Cortex of kidney (tissue), 1 donor: Measurements from ENCODE around the gene HNMT.

Source experiments
- DNase-seq: peaks from one replicate; lab custom pipeline; 2025; lab: John Stamatoyannopoulos, UW

The HNMT gene

GRCh38 chr2:138012082-138012481 is 47.8 kb downstream of the HNMT start:
- DNase-seq: no peak

GRCh38 chr2:138012968-138013367 is 48.7 kb downstream of the HNMT start:
- no peak for DNase-seq

GRCh38 chr2:138013639-138014038 is 49.4 kb downstream of the HNMT start:
- DNase-seq: no peak

GRCh38 chr2:138015494-138015893 is 51.2 kb downstream of the HNMT start:
- DNase-seq: no peak

GRCh38 chr2:138016351-138017087 is 52.2 kb downstream of the HNMT start:
- DNase-seq: no peak

GRCh38 chr2:138017824-138018223 is 53.6 kb downstream of the HNMT start:
- no peak for DNase-seq

GRCh38 chr2:138018866-138019688 is 54.8 kb downstream of the HNMT start:
- DNase-seq: no peak

- no peak for DNase-seq
Observed at GRCh38 chr2:138020432-138020831, 56.2 kb downstream of the HNMT start.

GRCh38 chr2:138021154-138021553 is 56.9 kb downstream of the HNMT start:
- no peak for DNase-seq

- DNase-seq: no peak
Observed at GRCh38 chr2:138023298-138023697, 59.0 kb downstream of the HNMT start.

GRCh38 chr2:138023976-138024375 is 59.7 kb downstream of the HNMT start:
- DNase-seq: no peak

GRCh38 chr2:138026111-138027020 is 62.1 kb downstream of the HNMT start:
- no peak for DNase-seq

GRCh38 chr2:138028538-138028937 is 64.3 kb downstream of the HNMT start:
- DNase-seq: no peak

GRCh38 chr2:138029276-138029675 is 65.0 kb downstream of the HNMT start:
- DNase-seq: no peak

- DNase-seq: no peak
Observed at GRCh38 chr2:138030459-138030858, 66.2 kb downstream of the HNMT start.

GRCh38 chr2:138032334-138032733 is 68.1 kb downstream of the HNMT start:
- DNase-seq: no peak

GRCh38 chr2:138034536-138034935 is 70.3 kb downstream of the HNMT start:
- DNase-seq: no peak

GRCh38 chr2:138035608-138036217 is 71.4 kb downstream of the HNMT start:
- DNase-seq: no peak

GRCh38 chr2:138036522-138036921 is 72.2 kb downstream of the HNMT start:
- no peak for DNase-seq

- no peak for DNase-seq
Observed at GRCh38 chr2:138037090-138037489, 72.8 kb downstream of the HNMT start.

GRCh38 chr2:138040616-138041015 is 76.3 kb downstream of the HNMT start:
- DNase-seq: no peak

- no peak for DNase-seq
Observed at GRCh38 chr2:138042311-138042710, 78.0 kb downstream of the HNMT start.
